Testis (tissue), 3 donors: ENCODE data around the gene ESR1. TPM values are rescaled to one million over a fixed set of nuclear protein-coding genes. Genes with fewer than 3 reads are reported as not detected.

Experiments used
- DNase-seq: peaks from one replicate; pipeline ENCODE4 v3.0.0-alpha.2; 2019
- H3K27ac ChIP-seq, 2 donors: fragments of 200-600 bp; sonication (generic); one replicate each; pipeline ENCODE4 v1.5.1; 2019
- H3K27me3 ChIP-seq: fragments of 200-600 bp; sonication (generic); one replicate; pipeline ENCODE4 v1.5.1; 2019
- H3K36me3 ChIP-seq: fragments of 200-600 bp; sonication (generic); one replicate; pipeline ENCODE4 v1.5.1; 2017; ENCODE audit warnings: low read depth; ENCODE audit errors: missing control alignments
- H3K4me1 ChIP-seq: fragments of 200-600 bp; sonication (generic); one replicate; pipeline ENCODE4 v1.5.1; 2019
- H3K4me3 ChIP-seq, 2 donors: fragments of 200-600 bp; sonication (generic); one replicate each; pipeline ENCODE4 v1.5.1; 2017 to 2019
- H3K9me3 ChIP-seq: fragments of 200-600 bp; sonication (generic); one replicate; pipeline ENCODE4 v1.5.1; 2017
- POLR2A ChIP-seq: fragments of 450-650 bp; IDR thresholded peaks from one replicate; pipeline ENCODE4 v1.6.1; 2017; ENCODE audit warnings: antibody characterized with exemption, mild to moderate bottlenecking, moderate library complexity
- WGBS, 2 donors: methylation state at CpG; one replicate each; pipeline ENCODE4 v1.1.5; 2018; 5-methylcytosine and 5-hydroxymethylcytosine counted together
- intact Hi-C: fragments of 100-400 bp; cut with DNase I; formaldehyde crosslinking; loops from one replicate; pipeline ENCODE4 v1.15.1; 2023; ENCODE audit warnings: low total_unique reads
- polyA plus RNA-seq: library from polyadenylated mRNA; stranded (reverse); fragments of 350-450 nt; fragmentation: Illumina TruSeq; extraction: RNeasy Lipid Tissue Mini Kit (QIAGEN cat#74804); gene quantifications from one replicate; pipeline ENCODE4 v1.2.3, GENCODE V29; 2014; ENCODE audit warnings: low read depth, low replicate concordance; ENCODE audit not compliant: insufficient read depth
- total RNA-seq, 2 donors: library from RNA; depleted of rRNA; stranded (reverse); fragments of >200 nt; gene quantifications; one replicate each; pipeline ENCODE4 v1.2.3, GENCODE V29; 2016
- TF ChIP-seq, protein P1 (sequence below), 3 experiments: fragments of 450-650 bp in 2 of 3; fragments of 200-600 bp in 1 of 3; sonication (generic) in 1 of 3; IDR thresholded peaks; one replicate each; pipeline ENCODE4 v1.5.1; 2016 to 2019; ENCODE audit warnings: antibody characterized with exemption in 3 of 3, mild to moderate bottlenecking in 2 of 3, moderate library complexity in 1 of 3

The ESR1 gene
- total and polyA plus RNA-seq, 3 donors from 2014 or later, result 4.3 to 9.3 (median 8.1) TPM

- WGBS, 2 donors, result 69 to 75% methylated on average over 2 of the region's 2 CpGs
- no peaks in the 10 kb centered on the region for H3K9me3 ChIP-seq
- intact Hi-C loops, result no loop called here
- no peak overlapping the region for H3K27ac ChIP-seq
- no peaks in the 10 kb centered on the region for H3K27me3 ChIP-seq
- no peaks in the 10 kb centered on the region for H3K36me3 ChIP-seq
- no peak overlapping the region for H3K4me3 ChIP-seq
- TF ChIP-seq, protein P1, sequence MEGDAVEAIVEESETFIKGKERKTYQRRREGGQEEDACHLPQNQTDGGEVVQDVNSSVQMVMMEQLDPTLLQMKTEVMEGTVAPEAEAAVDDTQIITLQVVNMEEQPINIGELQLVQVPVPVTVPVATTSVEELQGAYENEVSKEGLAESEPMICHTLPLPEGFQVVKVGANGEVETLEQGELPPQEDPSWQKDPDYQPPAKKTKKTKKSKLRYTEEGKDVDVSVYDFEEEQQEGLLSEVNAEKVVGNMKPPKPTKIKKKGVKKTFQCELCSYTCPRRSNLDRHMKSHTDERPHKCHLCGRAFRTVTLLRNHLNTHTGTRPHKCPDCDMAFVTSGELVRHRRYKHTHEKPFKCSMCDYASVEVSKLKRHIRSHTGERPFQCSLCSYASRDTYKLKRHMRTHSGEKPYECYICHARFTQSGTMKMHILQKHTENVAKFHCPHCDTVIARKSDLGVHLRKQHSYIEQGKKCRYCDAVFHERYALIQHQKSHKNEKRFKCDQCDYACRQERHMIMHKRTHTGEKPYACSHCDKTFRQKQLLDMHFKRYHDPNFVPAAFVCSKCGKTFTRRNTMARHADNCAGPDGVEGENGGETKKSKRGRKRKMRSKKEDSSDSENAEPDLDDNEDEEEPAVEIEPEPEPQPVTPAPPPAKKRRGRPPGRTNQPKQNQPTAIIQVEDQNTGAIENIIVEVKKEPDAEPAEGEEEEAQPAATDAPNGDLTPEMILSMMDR (IDR thresholded peaks at IDR 0.05), result no peak
- no peak for TF ChIP-seq POLR2A
- no peak for DNase-seq
- H3K4me1 ChIP-seq, result no peaks in the 10 kb centered on the region
These were observed 24.9 kb upstream of the ESR1 start for GRCh38 chr6:151782560-151782959.

- H3K36me3 ChIP-seq, result no peaks in the 10 kb centered on the region
- TF ChIP-seq, protein P1 (IDR thresholded peaks at IDR 0.05), result no peak
- no peak for TF ChIP-seq POLR2A
- H3K27ac ChIP-seq, result no peak overlapping the region
- intact Hi-C loops, result no loop called here
- H3K27me3 ChIP-seq, result no peaks in the 10 kb centered on the region
- DNase-seq, result no peak
- no peaks in the 10 kb centered on the region for H3K4me1 ChIP-seq
- 88 to 98% methylated on average over 2 of the region's 2 CpGs for WGBS, 2 donors
- H3K9me3 ChIP-seq, result no peaks in the 10 kb centered on the region
- no peak overlapping the region for H3K4me3 ChIP-seq
These were observed 23.8 kb upstream of the ESR1 start for GRCh38 chr6:151783692-151784091.

DNA sequence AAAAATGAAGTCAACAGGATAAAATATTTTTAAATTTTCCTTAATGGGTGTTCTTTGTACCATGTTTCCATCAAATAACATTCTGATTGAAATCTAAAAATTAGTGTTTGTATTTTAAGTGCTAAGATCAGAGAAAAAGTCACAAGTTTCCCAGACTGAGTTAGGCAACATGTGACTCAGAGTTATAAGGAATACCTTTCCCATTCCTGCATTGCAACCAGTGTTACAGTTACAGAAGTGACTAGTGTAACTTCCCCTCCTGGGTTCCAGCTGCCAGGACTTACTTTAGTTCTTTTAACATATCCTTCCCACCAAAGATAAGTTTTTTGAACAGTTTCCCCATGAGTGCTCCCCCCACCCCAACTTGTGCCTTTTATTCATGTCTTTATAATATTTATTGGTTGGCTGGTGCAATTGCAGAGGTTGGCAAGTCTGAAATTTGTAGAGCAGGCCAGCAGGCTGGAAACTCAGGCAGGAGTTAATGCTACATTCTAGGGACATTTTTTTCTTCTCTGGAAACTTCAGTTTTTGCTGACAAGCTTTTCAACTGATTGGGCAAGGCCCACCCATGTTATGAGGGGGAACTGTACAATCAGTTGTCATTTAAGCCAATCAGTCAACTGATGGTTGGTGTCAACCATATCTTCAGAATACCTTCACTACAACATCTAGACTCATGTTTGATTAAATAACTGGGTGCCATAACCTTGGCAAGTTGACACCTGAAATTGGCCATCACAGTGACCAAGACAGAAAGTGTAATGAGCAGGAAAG lies 22.9 kb upstream of the ESR1 start:
- Histone ChIP-seq H3K36me3 (no peaks in the 10 kb centered on the region), H3K27ac (no peak overlapping the region), H3K27me3 (no peaks in the 10 kb centered on the region), H3K4me3 (no peak overlapping the region), H3K9me3 (no peaks in the 10 kb centered on the region), H3K4me1 (no peaks in the 10 kb centered on the region)
- intact Hi-C loops, result no loop called here
- no peak for DNase-seq
- TF ChIP-seq, protein P1 (IDR thresholded peaks at IDR 0.05), result no peak

DNA sequence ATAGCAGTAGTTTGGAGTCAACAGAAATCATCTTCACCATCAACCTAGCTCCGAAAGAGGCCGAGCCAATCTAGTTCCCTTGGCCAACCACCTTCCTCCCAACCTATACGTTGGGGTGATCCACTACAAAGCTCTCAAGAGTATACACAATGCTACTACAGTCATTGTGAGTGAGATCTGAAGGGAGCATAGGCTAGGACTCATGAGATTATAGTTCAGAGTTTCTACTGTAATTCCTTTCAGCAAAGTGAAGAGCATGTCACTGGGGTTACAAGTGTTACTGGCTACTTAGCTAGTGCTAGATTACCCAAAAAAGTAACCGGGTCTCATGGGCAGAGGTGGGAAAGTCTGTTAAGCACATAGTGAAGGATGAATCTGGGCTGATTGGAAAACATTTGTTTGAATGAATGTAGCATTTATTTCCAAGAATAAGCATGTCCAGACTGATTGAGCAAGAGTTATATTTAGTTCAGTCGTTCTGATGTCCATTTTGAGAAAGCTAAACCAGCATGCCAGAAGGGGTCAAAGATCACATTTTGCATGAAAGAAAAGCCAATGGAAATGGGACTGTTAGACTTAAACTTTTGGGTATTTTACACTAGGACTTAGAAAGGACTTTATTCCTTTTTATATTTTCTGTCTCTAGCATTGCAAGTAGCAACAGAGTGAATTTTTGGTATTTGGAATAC lies 10.5 kb upstream of the ESR1 start:
- no peaks in the 10 kb centered on the region for H3K27me3 ChIP-seq
- peaks cover 17% of the 10 kb centered on the region for H3K4me1 ChIP-seq
- no peaks in the 10 kb centered on the region for H3K36me3 ChIP-seq
- H3K9me3 ChIP-seq, result no peaks in the 10 kb centered on the region
- 82 to 83% methylated on average over 5 of the region's 5 CpGs for WGBS, 2 donors
- intact Hi-C loops, result no loop called here
- no peak overlapping the region for H3K4me3 ChIP-seq
- TF ChIP-seq, protein P1 (IDR thresholded peaks at IDR 0.05), result no peak
- no peak for TF ChIP-seq POLR2A
- no peak for DNase-seq
- no peak overlapping the region for H3K27ac ChIP-seq
